ENCODE results near the gene GRIK5.

Gene GRIK5

DNA sequence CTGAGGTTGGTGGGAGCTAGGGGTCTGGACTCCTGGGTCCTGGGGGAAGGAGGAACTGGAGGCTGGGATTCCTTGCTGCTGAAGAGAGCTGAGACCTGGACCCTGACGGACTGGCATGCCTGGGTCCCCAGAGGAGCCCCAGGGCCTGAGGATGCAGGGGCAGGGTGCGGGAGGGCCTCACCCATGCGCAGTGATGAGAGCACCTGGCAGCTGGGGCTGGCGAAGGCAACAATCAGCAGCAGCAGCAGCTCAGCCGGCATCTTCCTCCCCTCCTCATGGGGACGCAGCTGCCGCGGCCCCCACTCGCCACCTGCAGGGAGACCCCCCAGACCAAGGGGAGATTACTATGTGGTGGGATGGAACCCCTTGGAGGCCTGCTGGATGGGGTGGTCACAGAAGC lies 4.5 kb downstream of the GRIK5 start:
- Histone ChIP-seq H3K27me3 (ENCODE audit: control insufficient read depth, insufficient read depth, low read length) (no peaks in the 10 kb centered on the region), H3K27ac (ENCODE audit: low read length) (no peak overlapping the region), H3K4me1 (ENCODE audit: control insufficient read depth, insufficient read depth, low read length) (peaks cover 4% of the 10 kb centered on the region; the same call in 1 of the 2 replicates), H3K4me3 (ENCODE audit: low read length) (no peak overlapping the region), H3K36me3 (ENCODE audit: control insufficient read depth, insufficient read depth, low read length) (peaks cover 35% of the 10 kb centered on the region), H3K9me3 (ENCODE audit: control insufficient read depth, insufficient read depth, low read length) (no peaks in the 10 kb centered on the region)
- no CpG with 5 or more reads among the region's 9 CpGs for WGBS (ENCODE audit: insufficient coverage, insufficient read length)
- DNase-seq (ENCODE audit: low read depth, low spot score) = no peak

DNA sequence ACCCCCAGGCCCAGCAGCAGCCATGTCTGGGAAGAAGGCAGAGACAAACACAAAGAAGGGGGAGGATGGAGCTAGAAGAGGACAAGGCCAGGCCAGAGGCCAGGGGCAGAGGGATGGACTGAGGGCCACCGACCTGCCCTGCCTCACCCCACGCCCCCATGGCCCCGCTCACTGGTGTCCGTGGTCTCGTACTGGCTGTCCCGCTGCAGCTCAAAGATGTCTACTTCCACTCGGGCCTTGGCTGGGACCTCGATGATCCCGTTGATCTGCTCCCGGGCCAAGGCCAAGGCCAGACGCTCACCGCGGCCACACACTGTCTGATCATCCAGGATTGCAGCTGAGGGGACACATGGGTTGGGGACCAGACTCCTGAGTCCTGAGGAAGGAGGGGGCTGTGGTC lies 5.0 kb downstream of the GRIK5 start:
- H3K4me1 ChIP-seq (ENCODE audit: control insufficient read depth, insufficient read depth, low read length) = peaks cover 4% of the 10 kb centered on the region; the same call in 1 of the 2 replicates
- H3K9me3 ChIP-seq (ENCODE audit: control insufficient read depth, insufficient read depth, low read length) = no peaks in the 10 kb centered on the region
- H3K27ac ChIP-seq (ENCODE audit: low read length) = no peak overlapping the region
- H3K4me3 ChIP-seq (ENCODE audit: low read length) = no peak overlapping the region
- WGBS (ENCODE audit: insufficient coverage, insufficient read length) = no CpG with 5 or more reads among the region's 13 CpGs
- no peak for DNase-seq (ENCODE audit: low read depth, low spot score)
- H3K27me3 ChIP-seq (ENCODE audit: control insufficient read depth, insufficient read depth, low read length) = no peaks in the 10 kb centered on the region
- peaks cover 35% of the 10 kb centered on the region for H3K36me3 ChIP-seq (ENCODE audit: control insufficient read depth, insufficient read depth, low read length)

DNA sequence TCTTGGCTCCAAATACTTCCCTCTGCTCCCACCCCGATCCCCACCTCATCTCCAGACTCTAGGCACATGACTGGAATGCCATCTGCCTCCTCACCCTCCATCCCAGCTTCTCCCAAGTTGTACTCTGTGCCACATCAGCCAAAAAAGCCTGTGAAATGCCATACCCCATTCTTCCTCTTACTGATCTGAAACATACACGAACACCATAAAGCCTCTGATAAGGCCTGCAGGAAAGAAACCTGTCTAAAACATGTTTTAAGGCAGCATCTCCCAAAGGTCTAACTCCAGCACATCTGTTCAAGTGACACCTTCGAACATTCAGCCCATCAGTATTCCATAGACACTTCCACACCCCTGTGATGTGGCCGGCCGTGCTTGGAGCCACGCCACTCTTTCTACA lies 5.6 kb downstream of the GRIK5 start:
- Histone ChIP-seq H3K36me3 (ENCODE audit: control insufficient read depth, insufficient read depth, low read length) (peaks cover 35% of the 10 kb centered on the region), H3K9me3 (ENCODE audit: control insufficient read depth, insufficient read depth, low read length) (no peaks in the 10 kb centered on the region), H3K27me3 (ENCODE audit: control insufficient read depth, insufficient read depth, low read length) (no peaks in the 10 kb centered on the region), H3K27ac (ENCODE audit: low read length) (no peak overlapping the region), H3K4me1 (ENCODE audit: control insufficient read depth, insufficient read depth, low read length) (peaks cover 4% of the 10 kb centered on the region; the same call in 1 of the 2 replicates), H3K4me3 (ENCODE audit: low read length) (no peak overlapping the region)
- DNase-seq (ENCODE audit: low read depth, low spot score) = no peak
- no CpG with 5 or more reads among the region's 6 CpGs for WGBS (ENCODE audit: insufficient coverage, insufficient read length)

DNA sequence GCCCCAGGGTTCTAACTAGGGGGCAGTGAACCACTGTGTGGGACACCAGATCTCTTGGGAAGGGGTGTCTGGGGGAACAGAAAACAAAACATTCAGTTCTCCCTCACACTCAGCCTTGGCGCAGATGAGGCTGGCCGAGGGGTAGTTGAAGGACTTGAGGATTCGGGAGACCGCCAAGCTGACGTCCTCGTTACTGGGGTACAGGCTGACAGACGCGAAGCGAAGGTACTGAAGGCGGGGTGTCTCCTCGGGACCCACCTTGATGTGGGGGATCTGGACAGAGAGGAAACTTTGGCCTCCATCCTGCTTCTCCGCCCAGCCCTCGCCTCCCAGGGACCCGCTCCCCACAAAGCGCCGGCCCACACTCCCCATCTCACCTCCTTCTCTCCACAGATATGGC lies 7.6 kb downstream of the GRIK5 start:
- Histone ChIP-seq H3K4me3 (ENCODE audit: low read length) (no peak overlapping the region), H3K27ac (ENCODE audit: low read length) (no peak overlapping the region), H3K4me1 (ENCODE audit: control insufficient read depth, insufficient read depth, low read length) (no peaks in the 10 kb centered on the region; the same call in 1 of the 2 replicates), H3K36me3 (ENCODE audit: control insufficient read depth, insufficient read depth, low read length) (peaks cover 38% of the 10 kb centered on the region), H3K9me3 (ENCODE audit: control insufficient read depth, insufficient read depth, low read length) (no peaks in the 10 kb centered on the region), H3K27me3 (ENCODE audit: control insufficient read depth, insufficient read depth, low read length) (no peaks in the 10 kb centered on the region)
- DNase-seq (ENCODE audit: low read depth, low spot score) = no peak
- no CpG with 5 or more reads among the region's 16 CpGs for WGBS (ENCODE audit: insufficient coverage, insufficient read length)

DNA sequence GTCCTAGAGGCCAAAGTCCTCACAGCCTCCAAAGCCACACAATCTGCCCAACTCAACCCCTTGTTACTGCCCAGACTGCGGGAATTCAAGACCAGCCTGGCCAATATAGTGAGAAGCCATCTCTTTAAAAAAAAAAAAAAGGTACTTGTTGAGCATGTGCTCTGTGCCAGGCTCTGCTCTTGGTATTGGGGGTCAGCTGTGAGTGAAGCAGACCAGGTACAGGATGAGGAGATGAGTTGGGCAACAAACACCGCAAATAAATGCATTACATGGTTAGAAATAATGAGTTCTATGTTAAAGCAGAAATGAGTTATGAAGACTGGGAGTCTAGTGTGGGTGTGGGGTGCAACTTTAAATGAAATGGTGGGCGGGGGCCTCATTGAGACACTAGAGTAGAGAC lies 9.9 kb downstream of the GRIK5 start:
- H3K4me3 ChIP-seq (ENCODE audit: low read length) = no peak overlapping the region
- H3K27me3 ChIP-seq (ENCODE audit: control insufficient read depth, insufficient read depth, low read length) = no peaks in the 10 kb centered on the region
- no peaks in the 10 kb centered on the region for H3K9me3 ChIP-seq (ENCODE audit: control insufficient read depth, insufficient read depth, low read length)
- no peak for DNase-seq (ENCODE audit: low read depth, low spot score)
- no peak overlapping the region for H3K27ac ChIP-seq (ENCODE audit: low read length)
- no CpG with 5 or more reads among the region's 3 CpGs for WGBS (ENCODE audit: insufficient coverage, insufficient read length)
- H3K36me3 ChIP-seq (ENCODE audit: control insufficient read depth, insufficient read depth, low read length) = peaks cover 42% of the 10 kb centered on the region
- no peaks in the 10 kb centered on the region; the same call in 1 of the 2 replicates for H3K4me1 ChIP-seq (ENCODE audit: control insufficient read depth, insufficient read depth, low read length)

DNA sequence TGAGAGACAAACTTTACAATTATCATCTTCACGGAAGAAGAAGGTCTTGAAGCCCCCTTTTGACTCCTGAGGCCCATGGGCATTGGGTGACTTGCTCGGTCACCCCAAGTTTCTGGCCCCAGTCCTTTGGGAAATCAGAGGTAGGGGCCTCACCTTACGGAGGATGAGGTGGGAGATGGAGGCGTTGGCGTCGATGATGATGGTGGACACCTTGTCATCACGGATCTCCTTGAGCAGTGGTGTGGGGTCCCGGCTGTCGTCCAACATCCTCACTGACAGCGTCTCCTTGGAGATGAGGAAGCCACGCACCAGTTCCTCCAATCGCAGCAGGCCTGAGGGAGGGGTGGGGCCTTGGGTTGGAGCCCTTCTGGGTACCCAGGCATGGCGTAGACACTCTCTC lies 10.8 kb downstream of the GRIK5 start:
- Histone ChIP-seq H3K9me3 (ENCODE audit: control insufficient read depth, insufficient read depth, low read length) (no peaks in the 10 kb centered on the region), H3K36me3 (ENCODE audit: control insufficient read depth, insufficient read depth, low read length) (peaks cover 42% of the 10 kb centered on the region), H3K27me3 (ENCODE audit: control insufficient read depth, insufficient read depth, low read length) (no peaks in the 10 kb centered on the region), H3K27ac (ENCODE audit: low read length) (no peak overlapping the region), H3K4me1 (ENCODE audit: control insufficient read depth, insufficient read depth, low read length) (no peaks in the 10 kb centered on the region; the same call in 1 of the 2 replicates), H3K4me3 (ENCODE audit: low read length) (no peak overlapping the region)
- no CpG with 5 or more reads among the region's 13 CpGs for WGBS (ENCODE audit: insufficient coverage, insufficient read length)
- DNase-seq (ENCODE audit: low read depth, low spot score) = no peak

DNA sequence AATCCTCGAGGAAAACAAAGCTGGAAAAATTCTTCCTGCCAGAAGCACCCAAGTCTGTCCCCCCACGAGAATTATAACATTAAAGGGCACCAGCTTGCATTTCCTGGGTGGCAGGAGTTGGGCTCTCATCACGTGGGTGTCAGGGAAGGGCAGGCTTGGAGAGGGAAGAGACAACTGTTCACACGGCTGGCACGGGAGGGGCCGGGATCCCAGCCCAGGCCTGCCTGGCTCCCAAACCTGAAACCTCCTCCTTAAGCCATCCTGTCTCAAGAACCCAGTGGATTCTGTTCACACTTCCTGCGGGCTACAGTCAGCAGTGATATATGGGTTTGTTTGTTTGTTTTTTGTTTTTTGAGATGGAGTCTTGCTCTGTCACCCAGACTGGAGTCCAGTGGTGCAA lies 12.2 kb downstream of the GRIK5 start:
- DNase-seq (ENCODE audit: low read depth, low spot score) = no peak
- H3K9me3 ChIP-seq (ENCODE audit: control insufficient read depth, insufficient read depth, low read length) = no peaks in the 10 kb centered on the region
- H3K36me3 ChIP-seq (ENCODE audit: control insufficient read depth, insufficient read depth, low read length) = peaks cover 48% of the 10 kb centered on the region
- no peak overlapping the region for H3K27ac ChIP-seq (ENCODE audit: low read length)
- no peaks in the 10 kb centered on the region for H3K27me3 ChIP-seq (ENCODE audit: control insufficient read depth, insufficient read depth, low read length)
- no peak overlapping the region for H3K4me3 ChIP-seq (ENCODE audit: low read length)
- H3K4me1 ChIP-seq (ENCODE audit: control insufficient read depth, insufficient read depth, low read length) = no peaks in the 10 kb centered on the region; the same call in 1 of the 2 replicates
- WGBS (ENCODE audit: insufficient coverage, insufficient read length) = no CpG with 5 or more reads among the region's 7 CpGs

DNA sequence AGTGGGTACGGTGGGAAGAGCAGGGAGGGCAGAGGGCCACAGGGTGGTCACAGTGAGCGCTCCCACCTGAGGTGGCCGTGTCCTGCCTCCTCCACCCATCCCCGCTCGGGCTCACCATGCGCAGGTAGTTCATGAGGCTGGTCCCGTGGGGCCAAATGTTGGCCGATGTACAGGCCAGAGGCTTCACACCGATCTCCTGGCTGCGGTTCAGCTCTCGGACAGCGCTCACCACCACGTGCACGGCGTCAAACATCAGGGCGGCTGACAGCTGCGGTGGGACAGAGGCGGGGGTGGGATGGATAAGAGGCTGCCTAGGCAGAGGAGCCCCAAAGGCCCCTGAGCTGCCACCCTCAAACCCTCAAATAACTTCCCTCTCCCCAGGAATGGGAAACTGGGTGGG lies 15.8 kb downstream of the GRIK5 start:
- Histone ChIP-seq H3K27ac (ENCODE audit: low read length) (no peak overlapping the region), H3K4me1 (ENCODE audit: control insufficient read depth, insufficient read depth, low read length) (no peaks in the 10 kb centered on the region; the same call in 1 of the 2 replicates), H3K9me3 (ENCODE audit: control insufficient read depth, insufficient read depth, low read length) (no peaks in the 10 kb centered on the region), H3K27me3 (ENCODE audit: control insufficient read depth, insufficient read depth, low read length) (no peaks in the 10 kb centered on the region), H3K4me3 (ENCODE audit: low read length) (no peak overlapping the region), H3K36me3 (ENCODE audit: control insufficient read depth, insufficient read depth, low read length) (peaks cover 46% of the 10 kb centered on the region)
- DNase-seq (ENCODE audit: low read depth, low spot score) = no peak
- WGBS (ENCODE audit: insufficient coverage, insufficient read length) = no CpG with 5 or more reads among the region's 18 CpGs

DNA sequence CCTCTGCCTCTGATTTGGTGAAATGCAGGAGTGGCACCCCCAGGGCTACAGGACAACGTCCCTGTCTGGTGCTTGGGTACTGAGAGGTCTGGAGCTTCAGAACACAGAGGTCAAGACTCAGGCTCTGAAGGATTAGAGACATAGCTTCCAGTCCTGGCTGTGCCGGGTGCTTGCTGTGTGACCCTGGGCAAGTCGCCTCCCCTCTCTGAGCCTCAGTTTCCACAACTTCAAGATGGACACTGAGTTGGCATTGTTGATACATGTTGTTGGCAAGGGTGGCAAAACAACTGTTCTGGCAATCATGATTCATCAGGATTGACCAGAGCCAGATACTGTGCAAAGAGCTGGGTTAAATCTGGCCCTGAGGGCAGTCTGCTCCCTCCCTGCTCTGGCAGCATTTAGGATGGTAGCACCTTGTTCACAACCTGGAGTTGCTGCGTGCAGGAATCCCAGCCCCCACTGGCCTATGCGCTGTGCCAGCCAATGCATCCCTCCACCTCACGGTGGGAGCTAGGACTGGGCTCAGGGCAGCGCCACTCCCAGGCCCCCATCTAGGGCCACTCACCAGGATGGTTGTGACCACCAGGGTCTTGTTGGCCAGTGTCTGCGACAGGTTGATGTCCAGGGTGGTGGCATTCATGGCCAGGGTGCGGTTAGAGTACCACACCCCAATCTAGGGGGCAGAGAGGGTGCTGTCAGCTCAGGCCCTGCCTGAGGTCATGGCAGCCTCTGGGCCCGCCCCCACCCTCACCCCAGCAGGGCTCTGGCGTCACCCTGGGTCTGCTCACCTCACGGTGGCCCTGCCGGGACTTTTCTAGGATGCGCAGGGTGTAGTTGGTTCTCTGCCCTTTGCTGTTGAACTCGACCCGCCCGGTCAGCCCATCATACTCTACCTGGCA lies 16.7 kb downstream of the GRIK5 start:
- Histone ChIP-seq H3K36me3 (ENCODE audit: control insufficient read depth, insufficient read depth, low read length) (peaks cover 44% of the 10 kb centered on the region), H3K27me3 (ENCODE audit: control insufficient read depth, insufficient read depth, low read length) (no peaks in the 10 kb centered on the region), H3K4me3 (ENCODE audit: low read length) (no peak overlapping the region), H3K4me1 (ENCODE audit: control insufficient read depth, insufficient read depth, low read length) (no peaks in the 10 kb centered on the region; the same call in 1 of the 2 replicates), H3K9me3 (ENCODE audit: control insufficient read depth, insufficient read depth, low read length) (no peaks in the 10 kb centered on the region), H3K27ac (ENCODE audit: low read length) (no peak overlapping the region)
- no CpG with 5 or more reads among the region's 17 CpGs for WGBS (ENCODE audit: insufficient coverage, insufficient read length)
- DNase-seq (ENCODE audit: low read depth, low spot score) = no peak

DNA sequence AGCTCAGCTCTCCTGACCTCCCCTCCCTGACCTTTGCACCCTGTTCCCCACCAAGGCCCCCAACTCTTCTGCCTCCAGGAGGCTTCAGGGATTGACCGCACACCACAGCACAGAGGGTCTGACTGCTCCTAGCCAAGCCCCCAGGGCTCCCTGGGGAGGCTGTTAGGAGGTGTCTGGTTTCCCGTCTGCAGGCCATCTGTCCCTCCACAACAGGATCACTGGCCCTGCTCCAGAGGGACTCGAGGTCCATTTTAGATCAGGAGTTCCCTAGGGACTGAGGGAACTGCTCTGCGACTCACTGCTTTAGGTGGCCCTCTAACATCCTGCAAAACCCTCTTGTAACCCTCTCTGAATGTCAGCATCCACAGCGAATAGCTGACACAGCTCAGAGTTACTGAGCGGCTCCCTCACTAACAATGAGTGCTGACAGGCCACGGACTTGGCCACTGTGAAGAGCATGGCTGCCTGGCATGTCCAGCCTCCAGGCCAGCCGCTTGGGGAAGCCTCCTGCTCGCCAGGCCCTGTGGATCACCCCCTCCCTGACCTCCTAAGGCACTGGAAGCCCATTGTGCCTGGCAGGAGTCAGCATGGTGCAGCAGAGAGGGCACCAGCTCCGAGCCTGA lies 17.7 kb downstream of the GRIK5 start:
- DNase-seq (ENCODE audit: low read depth, low spot score) = no peak
- no CpG with 5 or more reads among the region's 10 CpGs for whole genome bisulfite sequencing (ENCODE audit: insufficient coverage, insufficient read length)
- Histone ChIP-seq H3K4me1 (ENCODE audit: control insufficient read depth, insufficient read depth, low read length) (no peaks in the 10 kb centered on the region; the same call in 1 of the 2 replicates), H3K4me3 (ENCODE audit: low read length) (no peak overlapping the region), H3K36me3 (ENCODE audit: control insufficient read depth, insufficient read depth, low read length) (peaks cover 44% of the 10 kb centered on the region), H3K27ac (ENCODE audit: low read length) (no peak overlapping the region), H3K9me3 (ENCODE audit: control insufficient read depth, insufficient read depth, low read length) (no peaks in the 10 kb centered on the region), H3K27me3 (ENCODE audit: control insufficient read depth, insufficient read depth, low read length) (no peaks in the 10 kb centered on the region)
